ENCODE data around the gene C2CD3.
"Not testable (repeated sequence)": the region's sequence is repeated elsewhere in the genome, so short reads cannot be mapped to it uniquely, and the experiment has no call there.

C2CD3 gene

GRCh38 chr11:74069146-74070046 lies 101.4 kb downstream of the C2CD3 start:
- peak; percentile 33 for DNase-seq (ENCODE audit: low read depth, low spot score)

- DNase-seq (ENCODE audit: low read depth, low spot score), result peak; percentile 23
Observed at GRCh38 chr11:74066663-74067062, 104.1 kb downstream of the C2CD3 start.

GRCh38 chr11:74065534-74065933 lies 105.3 kb downstream of the C2CD3 start:
- not testable (repeated sequence) for DNase-seq (ENCODE audit: low read depth, low spot score)

GRCh38 chr11:74063628-74064027 lies 107.2 kb downstream of the C2CD3 start:
- not testable (repeated sequence) for DNase-seq (ENCODE audit: low read depth, low spot score)

- DNase-seq (ENCODE audit: low read depth, low spot score), result not testable (repeated sequence)
Observed at GRCh38 chr11:74061599-74061998, 109.2 kb downstream of the C2CD3 start.

GRCh38 chr11:74057249-74058151 lies 113.3 kb downstream of the C2CD3 start:
- DNase-seq (ENCODE audit: low read depth, low spot score), result peak; percentile 52

- peak; percentile 66 for DNase-seq (ENCODE audit: low read depth, low spot score)
Observed at GRCh38 chr11:74055938-74056337, 114.9 kb downstream of the C2CD3 start.

- DNase-seq (ENCODE audit: low read depth, low spot score), result no peak
Observed at GRCh38 chr11:74050465-74050864, 120.3 kb downstream of the C2CD3 start.

GRCh38 chr11:74048993-74049392 lies 121.8 kb downstream of the C2CD3 start:
- DNase-seq (ENCODE audit: low read depth, low spot score), result no peak

- DNase-seq (ENCODE audit: low read depth, low spot score), result no peak
Observed at GRCh38 chr11:74044538-74044937, 126.3 kb downstream of the C2CD3 start.

- DNase-seq (ENCODE audit: low read depth, low spot score), result no peak
Observed at GRCh38 chr11:74043450-74043849, 127.4 kb downstream of the C2CD3 start.

GRCh38 chr11:74037309-74037708 lies 133.5 kb downstream of the C2CD3 start:
- peak; percentile 40 for DNase-seq (ENCODE audit: low read depth, low spot score)

GRCh38 chr11:74035264-74035663 lies 135.5 kb downstream of the C2CD3 start:
- DNase-seq (ENCODE audit: low read depth, low spot score), result no peak

- DNase-seq (ENCODE audit: low read depth, low spot score), result no peak
Observed at GRCh38 chr11:74033046-74033445, 137.8 kb downstream of the C2CD3 start.

GRCh38 chr11:74030723-74031676 lies 139.8 kb downstream of the C2CD3 start:
- no peak for DNase-seq (ENCODE audit: low read depth, low spot score)

- DNase-seq (ENCODE audit: low read depth, low spot score), result no peak
Observed at GRCh38 chr11:74025467-74026166, 145.2 kb downstream of the C2CD3 start.

- peak; percentile 48 for DNase-seq (ENCODE audit: low read depth, low spot score)
Observed at GRCh38 chr11:74024261-74025029, 146.4 kb downstream of the C2CD3 start.

- DNase-seq (ENCODE audit: low read depth, low spot score), result no peak
Observed at GRCh38 chr11:74023276-74023675, 147.5 kb downstream of the C2CD3 start.

- DNase-seq (ENCODE audit: low read depth, low spot score), result no peak
Observed at GRCh38 chr11:74022546-74022945, 148.3 kb downstream of the C2CD3 start.

GRCh38 chr11:74021998-74022397 lies 148.8 kb downstream of the C2CD3 start:
- no peak for DNase-seq (ENCODE audit: low read depth, low spot score)
